Measurements from ENCODE around the gene MN1. TPM values are rescaled to one million over a fixed set of nuclear protein-coding genes. Genes with fewer than 3 reads are reported as not detected.
A peak's percentile ranks its signal among the peaks of the same experiment; 100 is the strongest.

MN1 gene
- total and polyA plus RNA-seq, 2 of the 8 experiments (the other 6 are each of a cell fraction or from before 2014, with no cell fraction given): 3.1 to 4.9 TPM

GRCh38 chr22:27719036-27719347 is 82.6 kb downstream of the MN1 start:
- Histone ChIP-seq H2BK15ac (ENCODE audit: low read length) (peak overlapping the region; percentile 6; the same call in 1 of the 2 replicates), H3K23me2 (ENCODE audit: low read depth, low read length) (no peaks in the 10 kb centered on the region; the same call in 1 of the 2 replicates), H2BK20ac (ENCODE audit: low read length) (no peak overlapping the region; the same call in 1 of the 2 replicates), H3K9ac (replicated peaks in 1 of 4; ENCODE audit: extremely low read depth in 1 of 4, low read depth in 3 of 4, low read length in 3 of 4) (no peak overlapping the region; a peak in 2 of 7 replicates), H3K27ac (ENCODE audit: low read depth, low read length) (no peak overlapping the region), H3K18ac (ENCODE audit: extremely low read depth, low read length) (no peak overlapping the region; the same call in 1 of the 2 replicates), H2BK12ac (ENCODE audit: low read depth, low read length) (0 out of 2 replicates have a peak overlapping the region, but pooled peaks have one; percentile 51), H3K27me3 (replicated peaks in 1 of 4; ENCODE audit: control insufficient read depth in 3 of 4, extremely low read depth in 1 of 4, insufficient read depth in 3 of 4, low read length in 3 of 4) (no peaks in the 10 kb centered on the region; a peak in 1 of 7 replicates), H4K5ac (ENCODE audit: insufficient read length, low read depth, low read length) (no peak overlapping the region), H3K14ac (ENCODE audit: insufficient read length) (no peak overlapping the region), H3K4ac (replicated peaks; ENCODE audit: insufficient read length, low read depth, low read length) (no peak overlapping the region), H3K56ac (replicated peaks; ENCODE audit: insufficient read length, low read depth, low read length) (no peak overlapping the region), H3K23ac (ENCODE audit: insufficient read length) (no peak overlapping the region), H4K20me1 (replicated peaks in 1 of 2; ENCODE audit: control insufficient read depth in 1 of 2, insufficient read depth in 2 of 2, low read length in 2 of 2) (peaks cover 0 to 5% of the 10 kb centered on the region in 2 experiments), H2AK5ac (ENCODE audit: low read depth, low read length) (peak overlapping the region; percentile 32; the same call in 1 of the 2 replicates), H2BK120ac (replicated peaks; ENCODE audit: low read depth, low read length) (peak overlapping the region; percentile 56), H3K4me1 (replicated peaks in 1 of 4; ENCODE audit: control insufficient read depth in 3 of 4, insufficient read depth in 4 of 4, low read length in 3 of 4) (peaks cover 0 to 9% (median 4%) of the 10 kb centered on the region in 4 experiments; a peak in 6 of 7 replicates), H4K91ac (replicated peaks; ENCODE audit: insufficient read length, low read length) (peak overlapping the region; percentile 50), H3K36me3 (ENCODE audit: control insufficient read depth in 2 of 4, insufficient read depth in 4 of 4, low read length in 3 of 4) (peaks cover 0 to 1% (median 0%) of the 10 kb centered on the region in 4 experiments; a peak in 1 of 8 replicates), H3K79me2 (ENCODE audit: control insufficient read depth in 1 of 2, insufficient read depth in 2 of 2, low read length in 2 of 2) (peaks cover 11 to 81% of the 10 kb centered on the region in 2 experiments), H3K4me2 (ENCODE audit: insufficient read depth in 1 of 2, low read depth in 2 of 2, low read length in 2 of 2) (no peak overlapping the region), H4K8ac (ENCODE audit: extremely low read depth, insufficient read depth, low read length) (no peak overlapping the region), H2AFZ (ENCODE audit: low read length) (no peak overlapping the region), H3K9me3 (ENCODE audit: insufficient read depth in 2 of 2, low read depth in 1 of 2, low read length in 1 of 2) (peaks cover 0 to 3% of the 10 kb centered on the region in 2 experiments; a peak in 1 of 4 replicates), H3K4me3 (ENCODE audit: extremely low read depth in 1 of 4, insufficient read depth in 2 of 4, low read depth in 3 of 4, low read length in 4 of 4) (no peak overlapping the region), H3K79me1 (ENCODE audit: low read depth, low read length) (peaks cover 16% of the 10 kb centered on the region), H2BK5ac (ENCODE audit: low read depth, low read length) (peak overlapping the region; percentile 21; the same call in 1 of the 2 replicates)
- DNase-seq (ENCODE audit: low read depth in 1 of 2, low spot score in 2 of 2): no peak
- no peak for TF ChIP-seq CREB1 (IDR thresholded peaks at IDR 0.05)
- TF ChIP-seq RAD21 (IDR thresholded peaks at IDR 0.05 in 1 of 2, conservative IDR thresholded peaks at IDR 0.05 in 1 of 2; ENCODE audit: low read depth in 2 of 2, low read length in 2 of 2): no peak
- no peak for TF ChIP-seq ASH2L (IDR thresholded peaks at IDR 0.05; ENCODE audit: low read length)
- TF ChIP-seq NRF1 (IDR thresholded peaks at IDR 0.05; ENCODE audit: low read depth, low read length): no peak
- TF ChIP-seq KDM5A (IDR thresholded peaks at IDR 0.05; ENCODE audit: low read length): no peak
- no peak for TF ChIP-seq BACH1 (IDR thresholded peaks at IDR 0.05; ENCODE audit: low read length)
- no peak for TF ChIP-seq SP1 (IDR thresholded peaks at IDR 0.05; ENCODE audit: low read depth, low read length)
- TF ChIP-seq CHD1 (IDR thresholded peaks at IDR 0.05; ENCODE audit: low read depth, low read length): no peak
- TF ChIP-seq CBX5 (IDR thresholded peaks at IDR 0.05; ENCODE audit: low read depth, low read length): no peak
- TF ChIP-seq GABPA (IDR thresholded peaks at IDR 0.05; ENCODE audit: borderline replicate concordance, insufficient read depth, low read length): no peak
- TF ChIP-seq BCL11A (IDR thresholded peaks at IDR 0.05; ENCODE audit: low read depth in 2 of 2, low read length in 2 of 2): no peak
- TF ChIP-seq MAX (IDR thresholded peaks at IDR 0.05): no peak
- no peak for TF ChIP-seq KDM4A (IDR thresholded peaks at IDR 0.05; ENCODE audit: low read depth, low read length, severe bottlenecking)
- no peak for TF ChIP-seq SUZ12 (IDR thresholded peaks at IDR 0.05; ENCODE audit: low read length)
- FAIRE-seq: no peak
- POLR2A ChIA-PET (ENCODE audit: partially characterized antibody): interaction anchor here (1.2 to 2.5 kb wide), 5 partner anchors 9 to 82 kb away, joined by 3 to 11 read pairs (median 4); no protein-coding TSS in a partner anchor
- CTCF ChIA-PET (ENCODE audit: partially characterized antibody): interaction anchor here (0.6 to 2.6 kb wide), 5 partner anchors 10 to 78 kb away, joined by 3 to 10 read pairs (median 3); no protein-coding TSS in a partner anchor
- WGBS, 2 experiments (ENCODE audit: extremely low coverage in 1 of 2, insufficient coverage in 1 of 2, insufficient read length in 1 of 2, insufficient replicate concordance in 2 of 2, low coverage in 1 of 2, low lambda C conversion rate in 2 of 2, missing lambda C conversion rate in 1 of 2): 97% methylated on average over 3 of the region's 3 CpGs; no CpG with 5 or more reads in 1 of the 2 experiments
